GM04503 (cell line): Measurements from ENCODE around the gene SRPRB.

Experiments used
- DNase-seq: peaks from one replicate; pipeline ENCODE4 v3.0.0-alpha.2; 2012; ENCODE audit warnings: low read depth

The SRPRB gene

DNA sequence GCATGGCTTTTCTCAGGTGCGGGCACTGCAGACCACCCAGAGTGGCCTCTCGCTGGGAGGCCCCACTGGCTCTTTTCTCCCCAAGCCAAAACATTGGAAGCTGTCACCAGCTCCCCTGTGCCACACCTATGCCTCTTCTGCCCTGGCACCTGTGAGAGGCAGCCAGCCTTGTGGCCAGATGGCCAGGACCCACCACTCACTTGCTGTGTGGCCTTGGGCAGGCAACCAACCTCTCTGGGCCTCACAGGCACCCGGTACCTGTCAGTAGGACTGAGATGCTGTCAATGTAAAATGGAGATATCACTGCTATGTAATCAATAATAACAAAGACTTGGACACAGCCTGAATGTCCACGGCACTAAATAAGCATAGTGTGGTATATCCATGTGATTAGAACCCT is 36.5 kb downstream of the SRPRB start:
- DNase-seq: no peak

DNA sequence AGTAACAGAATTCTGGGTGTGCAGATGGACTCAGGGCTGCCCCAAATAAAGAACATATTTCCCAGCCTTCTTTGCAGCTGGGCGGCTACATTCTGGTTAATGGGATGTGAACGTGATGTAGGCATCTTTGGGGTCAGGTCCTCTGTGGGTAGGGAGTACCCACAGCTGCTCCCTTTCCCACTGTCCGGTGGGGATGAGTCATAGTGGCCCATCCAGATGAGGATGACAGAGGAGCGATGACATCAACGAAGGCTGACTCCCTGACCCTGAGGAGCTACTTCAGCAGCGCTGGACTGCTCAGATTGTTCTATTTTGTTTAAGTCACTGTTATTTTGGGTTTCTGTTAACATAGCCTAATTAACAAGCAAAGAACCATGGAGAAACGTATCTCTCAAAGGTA is 38.0 kb downstream of the SRPRB start:
- no peak for DNase-seq

DNA sequence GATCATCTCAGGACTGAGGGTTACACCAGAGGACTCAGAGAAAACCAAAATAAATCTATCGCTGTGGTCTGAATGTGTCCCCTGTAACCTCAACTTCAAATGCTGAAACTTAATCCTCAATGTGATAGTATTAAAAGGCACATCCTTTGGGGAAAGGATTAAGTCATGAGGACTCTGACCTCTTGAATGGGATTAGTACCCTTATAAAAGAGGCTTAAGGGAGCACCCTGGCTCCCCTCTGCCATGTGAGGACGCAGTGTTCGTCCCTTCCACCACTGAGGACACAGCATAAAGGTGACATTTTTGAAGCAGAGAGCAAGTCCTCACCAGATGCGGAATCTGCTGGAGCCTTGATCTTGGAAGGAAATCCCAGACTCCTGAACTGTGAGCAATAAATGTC is 39.5 kb downstream of the SRPRB start:
- no peak for DNase-seq

DNA sequence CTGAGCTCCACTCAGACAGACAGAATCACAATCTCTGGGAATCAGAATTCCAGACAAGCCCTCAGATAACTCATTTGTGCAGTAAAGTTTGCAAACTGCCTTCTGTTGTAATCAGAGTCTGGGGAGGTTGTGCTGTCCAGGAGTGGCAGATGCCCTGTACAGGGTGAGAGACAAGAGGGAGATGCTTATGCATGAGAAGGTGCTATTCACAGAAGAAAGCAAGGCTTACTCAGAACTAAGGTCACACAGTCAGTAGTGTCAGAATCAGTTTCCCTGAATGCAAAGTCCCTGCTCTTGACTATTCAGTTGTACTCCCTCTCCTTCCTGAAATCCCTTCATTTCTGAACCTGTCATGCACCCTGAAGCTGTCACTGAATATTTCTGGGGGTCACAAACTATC is 43.7 kb downstream of the SRPRB start:
- no peak for DNase-seq

DNA sequence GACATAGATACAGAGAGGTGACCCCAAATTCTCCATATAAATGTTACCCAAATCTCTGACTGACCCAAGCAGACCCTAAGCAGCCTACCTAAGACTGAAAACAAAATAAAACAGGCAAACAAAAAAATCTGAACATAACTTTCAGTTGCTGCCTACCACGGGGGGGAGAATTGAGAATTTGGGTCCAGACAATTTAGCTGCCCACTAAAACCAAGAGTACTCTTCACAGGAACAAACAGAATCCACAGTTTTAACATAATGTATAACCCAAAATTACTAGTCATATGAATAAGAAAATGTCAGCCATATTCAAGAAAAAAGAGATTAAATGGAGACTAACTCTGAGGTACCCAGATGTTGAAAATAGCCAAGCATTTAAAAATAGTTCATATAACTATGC is 44.4 kb downstream of the SRPRB start:
- no peak for DNase-seq

DNA sequence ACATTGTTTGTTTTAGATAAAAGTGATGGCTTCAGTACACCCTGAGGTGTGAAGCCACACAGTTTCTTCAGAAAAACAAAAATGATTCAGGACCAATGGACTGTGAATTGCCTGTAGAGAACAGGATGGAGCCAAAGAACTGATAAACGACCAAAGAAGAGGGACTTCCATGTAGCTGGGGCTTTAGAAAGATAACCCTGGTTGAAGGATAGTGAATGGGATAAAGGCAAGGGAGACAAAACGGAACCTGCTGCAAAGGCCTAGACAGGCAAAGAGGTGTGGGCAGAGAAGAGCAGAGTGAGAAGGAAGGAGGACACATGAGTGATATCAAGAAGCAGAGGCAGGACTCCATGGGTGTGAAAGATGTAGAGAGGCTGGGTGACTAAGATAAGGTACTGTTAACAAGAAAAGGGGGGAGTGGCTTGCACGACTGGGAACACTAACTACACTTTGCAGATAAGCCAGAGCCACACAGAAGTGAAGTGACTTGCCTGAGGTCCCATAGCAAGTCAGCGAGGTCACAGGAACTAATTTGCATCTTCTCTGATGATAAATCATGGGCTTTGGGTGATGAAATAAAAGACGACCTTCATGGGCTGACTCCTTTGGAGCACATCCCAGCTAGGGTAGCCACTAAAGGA is 45.8 kb downstream of the SRPRB start:
- no peak for DNase-seq

DNA sequence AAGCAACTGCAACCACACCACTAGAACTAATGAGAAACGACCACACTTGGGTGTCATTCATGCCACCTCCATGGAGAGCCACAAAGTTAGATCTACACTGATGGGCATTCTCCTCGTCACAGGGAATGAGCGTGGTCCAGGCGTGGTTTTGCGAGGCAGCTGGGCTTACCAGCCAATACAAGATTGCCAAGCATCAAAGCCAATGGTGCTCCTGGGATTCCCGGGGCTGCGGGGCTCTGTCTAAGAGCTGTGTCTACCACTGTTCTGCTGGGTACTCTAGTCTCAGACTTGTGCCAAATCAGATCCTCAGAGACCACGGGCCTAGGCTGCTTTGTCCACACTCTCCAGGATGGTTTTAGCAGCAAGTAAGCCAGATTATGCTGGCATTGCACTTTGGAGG is 46.3 kb downstream of the SRPRB start:
- DNase-seq: no peak

DNA sequence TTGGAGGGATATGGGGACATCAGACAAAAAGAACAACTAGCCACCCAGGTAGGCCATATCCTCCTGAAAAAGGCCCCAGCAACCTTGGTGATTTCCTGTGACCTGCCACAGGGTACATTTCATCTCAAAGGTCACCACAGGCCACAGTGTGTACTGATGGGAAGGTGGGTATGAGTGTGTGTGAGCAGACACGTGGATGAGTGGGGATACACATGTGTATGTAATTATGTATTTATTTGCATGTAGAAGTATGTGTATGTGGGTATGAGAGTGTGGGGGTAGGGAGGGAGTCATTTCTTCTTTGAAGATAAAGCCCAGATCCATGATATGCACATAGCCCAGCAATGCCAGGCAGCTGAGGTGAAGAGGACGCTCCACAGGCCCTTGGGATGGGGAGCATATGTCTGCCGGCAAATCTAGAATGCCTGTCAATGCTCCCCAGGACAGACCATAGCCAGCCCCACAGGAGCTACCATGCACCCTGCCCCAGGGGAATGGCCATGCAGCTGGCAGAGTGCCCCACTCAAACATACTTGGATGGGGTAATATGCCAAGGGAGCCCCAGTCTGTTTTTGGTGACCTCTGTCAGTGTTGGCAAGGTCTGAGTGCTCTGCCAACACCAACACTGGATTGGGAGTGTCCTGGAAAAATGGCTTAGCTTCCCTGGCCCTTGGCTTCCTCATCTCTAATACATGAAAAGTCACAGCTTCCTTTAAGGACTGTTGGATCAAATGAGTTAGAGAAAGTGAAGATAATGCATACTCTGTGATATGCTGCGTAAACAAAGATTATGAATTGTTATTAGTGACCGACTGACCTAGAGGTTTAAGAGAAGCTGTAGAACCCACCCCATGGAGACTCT is 47.7 kb downstream of the SRPRB start:
- no peak for DNase-seq

DNA sequence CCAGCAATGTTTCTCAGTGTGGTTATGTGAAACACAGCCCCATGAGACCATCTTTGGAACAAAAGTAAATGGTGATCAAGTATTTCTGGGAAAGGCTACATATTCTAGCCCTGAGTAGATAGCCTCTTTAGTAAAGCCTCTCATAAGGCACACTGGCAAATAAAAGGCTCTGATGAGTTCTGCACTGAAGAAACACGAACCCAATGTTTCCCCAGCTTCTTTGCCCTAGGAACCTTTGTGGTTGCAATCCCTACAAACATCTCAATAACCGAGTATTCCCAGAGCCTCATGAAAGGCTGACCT is 48.3 kb downstream of the SRPRB start:
- no peak for DNase-seq

DNA sequence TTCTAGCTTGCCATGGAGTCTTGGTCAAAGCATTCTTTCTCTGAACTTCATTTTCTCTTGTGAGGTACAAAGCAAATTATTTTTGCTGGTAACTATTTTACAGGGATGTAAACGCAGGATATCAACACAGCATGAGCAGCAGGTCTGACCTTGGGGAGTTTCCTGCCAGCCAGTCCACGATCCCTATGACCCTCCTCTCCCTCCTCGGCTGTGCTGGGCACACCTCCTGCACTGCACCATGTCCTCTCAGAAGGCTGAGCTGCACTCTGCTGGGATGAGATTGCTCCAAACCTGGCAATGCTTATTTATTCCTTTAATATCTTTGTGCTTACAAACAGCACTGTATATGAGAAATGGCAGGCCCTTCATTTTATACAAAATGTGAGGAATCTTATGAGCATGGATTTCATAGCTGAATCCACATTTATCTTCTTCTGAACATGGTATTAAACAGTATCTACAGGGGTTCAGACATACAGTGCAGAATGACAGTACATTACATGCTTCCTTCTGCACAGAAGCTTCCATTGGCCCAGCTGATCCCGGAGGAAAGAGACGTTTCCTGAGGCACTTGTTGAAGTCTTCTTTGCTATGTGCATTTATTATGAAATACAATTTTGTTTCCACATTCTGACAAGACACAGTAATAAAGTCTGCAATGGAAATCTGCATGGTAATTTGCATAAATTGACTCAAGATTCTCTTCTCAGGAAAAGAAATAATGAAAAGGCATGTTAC is 48.8 kb downstream of the SRPRB start:
- DNase-seq: no peak

DNA sequence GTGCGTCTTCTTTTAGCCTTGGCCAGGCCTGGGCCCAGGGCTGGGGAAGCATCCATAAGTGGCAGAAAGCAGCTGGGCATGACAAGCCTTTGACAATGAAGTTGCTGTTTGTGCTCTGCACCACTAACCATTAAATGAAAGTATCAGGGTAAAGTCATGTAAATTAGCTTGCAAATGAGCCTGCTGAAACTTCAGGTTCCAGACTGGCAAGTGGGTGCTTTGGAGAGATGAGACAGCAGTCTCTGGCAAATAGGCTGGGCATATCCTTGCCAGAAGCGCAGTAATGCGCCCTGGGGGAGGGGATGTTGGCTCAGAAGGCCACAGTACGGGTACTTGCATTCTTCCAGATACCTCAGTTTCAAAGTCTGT is 49.4 kb downstream of the SRPRB start:
- no peak for DNase-seq

DNA sequence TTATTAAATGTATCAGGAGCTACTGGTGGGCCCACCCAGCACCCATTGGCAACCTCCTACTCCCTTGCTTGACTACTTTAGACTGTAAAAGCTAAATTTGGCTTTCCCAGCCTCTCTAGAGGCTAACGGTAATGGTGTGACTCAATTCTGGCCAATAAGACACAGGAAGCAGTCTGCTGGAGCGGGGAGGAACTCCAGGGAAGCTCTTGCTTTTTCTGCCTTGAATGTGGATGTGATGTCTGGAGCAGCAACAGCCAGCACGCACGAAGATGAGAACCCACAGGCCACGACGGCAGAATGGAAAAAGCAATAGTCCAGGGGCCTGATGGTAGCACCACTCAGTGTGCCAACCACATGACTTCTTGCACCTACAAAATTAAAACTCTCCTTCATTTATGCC is 50.2 kb downstream of the SRPRB start:
- no peak for DNase-seq

DNA sequence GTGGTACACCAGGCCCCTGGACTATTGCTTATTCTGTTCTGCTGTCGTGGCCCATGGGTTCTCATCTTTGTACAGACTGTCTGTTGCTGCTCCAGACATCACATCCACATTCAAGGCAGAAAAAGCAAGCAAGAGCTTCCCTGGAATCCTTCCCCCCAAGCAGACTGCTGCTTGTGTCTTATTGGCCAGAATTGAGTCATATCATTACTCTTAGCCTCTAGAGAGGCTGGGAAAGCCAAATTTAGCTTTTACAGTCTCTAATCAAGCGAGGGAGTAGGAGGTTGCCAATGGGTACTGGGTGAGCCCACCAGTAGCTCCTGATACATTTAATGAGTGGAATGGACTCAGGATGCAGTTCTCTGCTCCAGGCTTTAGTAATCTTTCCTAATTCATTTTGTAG is 50.7 kb downstream of the SRPRB start:
- DNase-seq: peak; percentile 3

DNA sequence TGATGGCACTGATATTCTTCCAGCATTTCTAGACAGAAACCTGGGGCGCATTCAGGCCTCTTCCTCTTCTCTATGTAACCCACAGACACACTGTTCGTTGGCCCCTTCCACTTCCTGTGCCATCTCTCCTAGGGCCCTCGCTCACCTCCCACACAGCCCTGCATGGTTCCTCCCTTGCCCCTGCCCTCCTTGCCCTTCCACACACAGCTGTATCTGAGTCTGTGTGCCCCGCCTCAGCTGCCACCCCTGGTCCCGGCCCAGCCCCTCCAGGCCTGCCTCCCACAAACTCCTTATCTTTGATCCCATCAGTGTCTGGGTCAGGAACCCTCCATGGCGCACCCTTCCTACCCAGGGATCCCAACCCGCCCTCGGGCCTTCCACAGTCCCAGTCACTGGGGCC is 52.2 kb downstream of the SRPRB start:
- DNase-seq: no peak

DNA sequence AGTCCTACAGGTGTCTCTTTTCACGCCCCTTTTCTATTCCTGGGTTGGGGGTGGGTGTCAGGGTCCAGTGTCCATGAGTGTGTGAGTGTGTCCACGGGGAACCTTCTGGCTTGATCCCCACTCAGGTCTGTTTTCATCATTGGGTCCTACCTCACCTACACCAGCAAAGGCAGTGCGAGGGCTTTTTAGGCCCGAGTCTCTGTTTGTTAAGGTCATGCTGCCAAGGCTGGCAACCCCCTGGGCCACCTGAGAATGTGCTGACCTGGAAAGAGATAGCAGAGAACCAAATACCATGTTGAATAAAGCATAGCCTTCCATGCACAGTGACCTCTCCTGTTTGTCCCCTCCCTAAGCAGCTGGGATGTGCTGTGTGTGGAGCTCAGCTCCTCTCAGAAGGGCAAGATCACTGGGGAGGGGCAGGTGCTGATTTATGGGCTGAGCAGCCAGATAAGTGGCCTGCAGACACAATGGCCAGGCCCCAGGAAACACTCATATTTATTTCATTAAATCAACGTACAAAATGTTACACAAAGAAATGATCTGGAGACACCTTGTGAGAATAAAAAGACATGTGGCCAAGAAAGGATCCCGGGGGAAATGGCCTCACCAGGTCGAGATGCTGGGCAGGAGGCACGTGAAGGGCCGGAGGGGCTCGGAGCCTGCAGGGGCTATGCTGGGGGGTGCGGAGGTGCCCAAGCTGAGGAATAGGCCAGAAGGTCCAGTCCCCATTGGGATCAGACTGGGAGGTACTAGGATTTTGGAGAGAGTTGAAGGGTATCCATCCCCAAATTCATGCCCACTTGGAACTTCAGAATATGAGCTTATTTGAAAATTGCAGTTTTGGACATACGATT is 54.0 kb downstream of the SRPRB start:
- DNase-seq: no peak

DNA sequence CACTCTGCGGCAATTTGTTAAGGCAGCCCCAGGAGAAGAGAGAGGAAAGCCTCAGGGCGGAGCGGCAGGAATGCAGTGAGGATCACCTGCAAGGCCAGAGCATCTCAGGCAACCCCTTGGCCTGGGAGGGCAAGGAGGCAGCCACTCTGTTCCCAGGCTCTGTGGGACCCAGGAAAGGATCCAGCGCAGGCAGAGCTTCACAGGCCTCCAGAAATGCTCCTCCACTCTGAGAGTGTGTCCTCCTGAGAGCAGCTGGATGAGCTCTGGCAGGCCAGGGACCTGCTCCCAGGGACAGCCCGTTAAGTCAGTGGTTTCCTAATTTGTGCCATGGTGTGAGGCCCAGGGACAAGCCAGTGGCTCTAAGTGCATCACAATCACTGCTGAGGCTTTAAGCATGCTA is 54.9 kb downstream of the SRPRB start:
- DNase-seq: no peak

DNA sequence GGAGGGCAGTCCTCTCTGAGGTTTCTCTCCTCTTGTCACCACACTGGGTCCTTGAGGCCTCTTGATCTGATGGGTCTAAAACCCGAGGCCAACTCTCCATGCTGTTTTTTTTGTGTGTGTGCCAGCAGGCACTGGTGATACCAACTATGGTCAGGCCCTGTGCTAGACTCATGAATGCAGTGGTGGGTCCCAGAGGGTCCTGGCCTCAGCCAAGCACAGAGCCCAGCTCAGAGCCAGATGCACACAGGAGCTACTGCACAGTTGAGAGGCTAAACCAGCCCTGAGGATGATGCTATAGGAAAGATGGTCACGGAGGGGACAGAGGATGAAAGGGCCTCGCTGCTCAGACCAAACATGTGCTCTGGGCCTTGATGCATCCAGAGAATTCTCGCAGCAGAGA is 56.5 kb downstream of the SRPRB start:
- DNase-seq: no peak

DNA sequence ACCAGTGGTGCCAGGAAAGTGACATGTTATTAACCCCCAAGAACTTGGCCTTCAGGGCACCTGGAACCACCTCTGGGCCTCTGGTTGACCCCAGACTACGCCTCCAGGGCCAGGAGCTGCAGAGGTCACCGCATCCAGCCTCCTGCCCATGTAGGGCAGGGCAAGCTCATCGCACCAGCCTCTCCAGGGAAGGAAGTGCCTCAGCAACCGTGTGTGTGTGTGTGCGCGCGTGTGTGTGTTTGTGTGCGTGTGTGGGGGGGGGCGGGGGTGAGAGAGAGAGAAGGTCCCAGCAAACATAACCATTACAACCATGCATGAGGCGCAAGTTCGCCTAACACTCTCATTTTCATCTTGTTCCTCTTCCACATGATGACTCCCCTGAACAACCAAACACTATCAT is 58.3 kb downstream of the SRPRB start:
- DNase-seq: no peak

DNA sequence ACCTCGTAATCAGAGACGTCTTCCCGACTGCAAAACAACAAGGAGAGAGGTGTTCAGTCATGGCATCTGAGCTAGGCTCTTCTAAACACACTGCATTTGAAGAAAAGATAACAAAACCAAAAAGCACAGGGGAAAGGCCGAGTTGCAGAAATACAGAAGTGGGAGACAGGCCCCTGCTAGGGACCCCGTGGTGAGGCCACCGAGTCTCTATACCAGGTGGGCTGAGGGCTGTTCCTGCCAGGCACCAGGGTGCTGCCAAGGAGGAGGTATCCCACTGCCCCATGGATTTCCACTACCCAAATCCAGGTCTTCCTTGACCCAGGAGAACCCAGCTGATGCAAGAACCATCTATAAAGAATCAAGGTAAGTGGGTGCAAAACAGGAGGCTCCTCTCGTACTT is 59.0 kb downstream of the SRPRB start:
- no peak for DNase-seq

DNA sequence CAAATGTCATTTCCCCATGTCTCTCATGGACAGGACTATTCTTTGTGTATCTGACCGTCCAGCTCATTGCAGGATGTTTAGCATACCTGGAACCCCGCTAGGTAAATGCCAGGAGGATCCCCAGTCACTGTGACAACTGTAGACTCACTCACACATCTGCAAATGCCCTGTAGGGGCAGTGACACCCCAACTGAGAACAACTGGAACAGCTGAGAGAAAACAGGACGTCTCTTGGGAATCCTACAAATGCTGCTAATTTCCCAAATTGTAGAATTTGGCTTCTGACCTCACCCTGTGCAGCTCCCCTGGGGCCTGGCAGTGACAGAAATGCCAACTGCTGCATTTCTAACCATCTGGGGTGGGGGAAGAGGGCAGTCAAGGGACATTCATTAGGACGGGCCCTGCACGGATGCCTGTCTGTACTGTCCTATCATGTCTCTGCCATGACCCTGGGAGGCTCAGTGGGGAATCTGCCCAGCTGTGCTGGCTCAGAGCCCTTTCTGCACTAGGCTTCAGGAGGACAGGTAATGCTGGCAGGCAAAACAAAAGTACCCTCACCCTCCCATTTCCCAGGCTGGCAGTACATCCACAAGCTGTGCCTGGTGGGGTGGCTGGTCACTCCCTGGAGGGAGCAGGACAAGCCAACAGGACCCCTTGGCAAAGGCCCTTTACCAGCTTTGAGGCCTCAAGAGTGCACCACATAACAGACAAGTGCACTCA is 59.7 kb downstream of the SRPRB start:
- no peak for DNase-seq

DNA sequence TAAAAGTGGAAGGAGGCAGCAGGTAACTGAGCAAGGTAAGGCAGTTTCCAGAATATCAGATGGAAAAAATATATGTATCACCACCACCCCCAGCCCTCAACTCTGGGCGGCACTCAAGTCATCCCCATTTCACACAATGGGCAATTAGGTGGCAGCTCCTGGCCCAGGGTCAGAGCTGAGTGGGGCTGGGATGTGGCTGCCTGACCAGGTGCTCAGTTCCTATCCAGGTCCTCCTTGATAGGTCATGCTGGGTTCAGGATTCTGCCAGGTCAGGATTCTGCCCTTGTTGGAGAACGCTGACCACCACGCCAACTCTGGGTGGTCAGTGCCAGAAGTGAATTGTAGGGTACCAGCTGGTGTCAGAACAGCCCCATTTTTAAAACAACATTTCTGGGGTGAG is 60.5 kb downstream of the SRPRB start:
- DNase-seq: no peak

DNA sequence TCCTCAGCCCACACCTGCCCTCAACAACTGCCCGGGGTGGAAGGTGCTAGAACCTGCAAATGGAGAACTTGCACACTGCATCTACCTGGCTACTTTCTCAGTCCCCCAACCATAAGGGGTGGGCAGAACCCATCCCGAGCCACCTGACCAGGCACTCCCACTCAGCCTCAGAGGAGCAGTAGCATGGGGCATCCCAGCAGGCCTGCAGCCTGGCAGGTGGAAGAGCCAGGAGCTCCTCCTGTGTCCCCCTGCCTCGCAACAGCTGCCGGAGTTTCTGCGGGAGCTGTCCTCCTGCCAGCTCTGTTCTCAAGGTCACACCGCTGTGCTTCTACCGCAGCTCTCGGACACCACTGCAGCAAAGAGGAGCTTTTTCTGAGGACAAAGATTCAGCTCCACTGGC is 62.6 kb downstream of the SRPRB start:
- DNase-seq: no peak
